Measurements from ENCODE around the gene SNAPC4. TPM values are rescaled to one million over a fixed set of nuclear protein-coding genes. Genes with fewer than 3 reads are reported as not detected.

Gene SNAPC4
- total and polyA plus RNA-seq, 4 donors: 6.8 to 12.4 (median 9.8) TPM

DNA sequence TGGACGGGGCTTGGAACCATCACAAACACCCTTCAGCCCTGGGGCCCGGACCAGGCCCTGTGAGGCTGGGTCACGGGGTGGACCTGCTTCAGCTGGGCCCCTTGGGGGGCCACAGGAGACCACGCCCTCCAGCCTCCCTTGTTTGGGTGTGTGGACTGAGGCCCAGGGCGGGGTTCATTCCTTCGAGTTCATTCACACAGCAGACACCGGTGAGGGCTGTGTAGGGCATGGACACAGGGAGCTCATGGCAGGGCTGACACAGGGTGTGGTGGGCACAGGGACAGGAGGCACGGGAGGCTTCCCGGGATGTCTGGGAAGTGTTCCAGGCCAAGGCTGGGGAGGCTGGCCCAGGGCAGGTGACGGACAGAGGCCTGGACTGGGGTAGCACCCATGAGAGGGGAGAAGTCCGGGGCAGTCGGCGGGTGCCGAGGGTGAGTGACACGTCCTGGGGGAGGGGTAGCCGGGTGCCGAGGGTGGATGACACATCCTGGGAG is 45.3 kb downstream of the SNAPC4 start:
- Histone ChIP-seq H3K27ac (ENCODE audit: low read depth in 1 of 2, low read length in 1 of 2) (peak overlapping the region; percentile 15 to 85), H3K4me1 (ENCODE audit: control insufficient read depth in 5 of 5, insufficient read depth in 5 of 5, low read length in 5 of 5) (peaks cover 0 to 20% (median 4%) of the 10 kb centered on the region in 5 donors), H3K9me3 (ENCODE audit: control insufficient read depth in 4 of 4, insufficient read depth in 3 of 4, low read length in 3 of 4) (no peaks in the 10 kb centered on the region), H3K36me3 (ENCODE audit: control insufficient read depth in 4 of 4, insufficient read depth in 4 of 4, low read length in 4 of 4) (peaks cover 0 to 27% (median 0%) of the 10 kb centered on the region in 4 donors), H3K9ac (ENCODE audit: insufficient read depth in 1 of 2, low read length in 2 of 2) (no peak overlapping the region), H3K27me3 (ENCODE audit: control insufficient read depth in 3 of 3, insufficient read depth in 3 of 3, low read length in 2 of 3) (no peaks in the 10 kb centered on the region), H3K4me3 (no peak overlapping the region)
- DNase-seq (no peak), ATAC-seq (ENCODE audit: insufficient read depth, low FRiP score) (no peak)
- TF ChIP-seq, protein P1, sequence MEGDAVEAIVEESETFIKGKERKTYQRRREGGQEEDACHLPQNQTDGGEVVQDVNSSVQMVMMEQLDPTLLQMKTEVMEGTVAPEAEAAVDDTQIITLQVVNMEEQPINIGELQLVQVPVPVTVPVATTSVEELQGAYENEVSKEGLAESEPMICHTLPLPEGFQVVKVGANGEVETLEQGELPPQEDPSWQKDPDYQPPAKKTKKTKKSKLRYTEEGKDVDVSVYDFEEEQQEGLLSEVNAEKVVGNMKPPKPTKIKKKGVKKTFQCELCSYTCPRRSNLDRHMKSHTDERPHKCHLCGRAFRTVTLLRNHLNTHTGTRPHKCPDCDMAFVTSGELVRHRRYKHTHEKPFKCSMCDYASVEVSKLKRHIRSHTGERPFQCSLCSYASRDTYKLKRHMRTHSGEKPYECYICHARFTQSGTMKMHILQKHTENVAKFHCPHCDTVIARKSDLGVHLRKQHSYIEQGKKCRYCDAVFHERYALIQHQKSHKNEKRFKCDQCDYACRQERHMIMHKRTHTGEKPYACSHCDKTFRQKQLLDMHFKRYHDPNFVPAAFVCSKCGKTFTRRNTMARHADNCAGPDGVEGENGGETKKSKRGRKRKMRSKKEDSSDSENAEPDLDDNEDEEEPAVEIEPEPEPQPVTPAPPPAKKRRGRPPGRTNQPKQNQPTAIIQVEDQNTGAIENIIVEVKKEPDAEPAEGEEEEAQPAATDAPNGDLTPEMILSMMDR (IDR thresholded peaks at IDR 0.05; ENCODE audit: control extremely low read depth, extremely low read depth): no peak
- WGBS, 2 donors: 55 to 74% methylated on average over 15 to 17 of the region's 17 CpGs

DNA sequence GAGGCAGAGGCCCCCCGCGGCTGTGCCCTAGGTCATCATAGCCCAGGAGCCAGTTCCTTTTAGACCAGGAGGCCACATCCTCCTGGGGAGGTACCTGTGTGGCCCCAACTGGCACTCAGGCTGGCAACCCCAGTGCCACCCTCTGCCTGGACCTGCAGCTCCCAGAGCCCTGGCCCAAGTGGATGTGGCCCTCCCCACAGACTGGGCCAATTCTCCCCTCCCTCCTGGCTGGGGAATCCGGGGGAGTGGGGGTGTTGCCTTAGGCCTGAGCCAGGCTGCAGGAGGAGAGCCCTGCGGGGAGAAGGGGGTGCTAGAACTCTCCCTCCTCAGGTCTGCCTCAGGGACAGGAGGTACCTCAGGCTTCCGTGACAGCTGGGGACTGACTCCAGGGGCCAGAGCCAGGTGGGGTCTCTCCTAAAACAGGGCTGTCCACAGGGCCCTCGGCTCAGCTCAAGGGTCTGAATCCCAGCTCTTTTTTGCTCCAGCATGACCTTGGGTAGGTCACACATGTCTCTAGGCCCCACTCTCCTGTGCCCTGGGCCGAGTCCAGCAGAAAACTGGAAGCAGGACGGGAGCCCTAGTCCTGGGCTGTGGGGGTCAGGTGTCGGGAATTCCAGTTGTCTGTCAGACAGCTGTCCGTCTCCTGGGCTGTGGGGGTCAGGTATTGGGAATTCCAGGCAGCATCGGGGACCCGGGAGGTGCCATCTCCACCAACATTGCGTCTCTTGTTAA is 46.0 kb downstream of the SNAPC4 start:
- 76 to 83% methylated on average over 13 of the region's 13 CpGs for WGBS, 2 donors
- Histone ChIP-seq H3K27ac (ENCODE audit: low read depth in 1 of 2, low read length in 1 of 2) (peak overlapping the region in 1 of 2 donors; percentile 85), H3K9ac (ENCODE audit: insufficient read depth in 1 of 2, low read length in 2 of 2) (no peak overlapping the region), H3K9me3 (ENCODE audit: control insufficient read depth in 4 of 4, insufficient read depth in 3 of 4, low read length in 3 of 4) (no peaks in the 10 kb centered on the region), H3K36me3 (ENCODE audit: control insufficient read depth in 4 of 4, insufficient read depth in 4 of 4, low read length in 4 of 4) (peaks cover 0 to 27% (median 0%) of the 10 kb centered on the region in 4 donors), H3K4me3 (no peak overlapping the region), H3K27me3 (ENCODE audit: control insufficient read depth in 3 of 3, insufficient read depth in 3 of 3, low read length in 2 of 3) (no peaks in the 10 kb centered on the region), H3K4me1 (ENCODE audit: control insufficient read depth in 5 of 5, insufficient read depth in 5 of 5, low read length in 5 of 5) (peaks cover 0 to 20% (median 4%) of the 10 kb centered on the region in 5 donors)
- TF ChIP-seq, protein P1 (IDR thresholded peaks at IDR 0.05; ENCODE audit: control extremely low read depth, extremely low read depth): no peak
- DNase-seq (no peak), ATAC-seq (ENCODE audit: insufficient read depth, low FRiP score) (no peak)

DNA sequence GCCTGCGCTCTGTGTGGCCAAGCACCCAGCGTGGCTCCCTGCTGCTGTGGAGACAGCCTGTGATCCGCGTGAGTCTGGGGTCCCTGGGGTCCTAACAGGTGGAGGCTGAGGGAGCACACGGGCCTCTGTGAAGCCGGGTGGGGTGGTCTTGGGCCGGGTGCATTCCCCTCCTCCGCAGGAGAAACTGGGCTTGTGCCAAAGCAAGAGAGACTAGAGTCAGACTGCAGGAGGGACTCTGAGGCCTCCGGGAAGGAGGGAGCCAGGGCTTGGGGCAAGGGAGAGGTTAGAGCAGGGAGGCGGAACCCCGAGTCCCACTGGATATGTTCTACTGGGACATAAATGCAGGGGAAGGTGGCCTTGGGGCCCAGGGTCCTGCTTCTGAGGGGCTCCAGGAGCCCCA is 46.9 kb downstream of the SNAPC4 start:
- ATAC-seq (ENCODE audit: insufficient read depth, low FRiP score) (no peak), DNase-seq (no peak)
- TF ChIP-seq, protein P1 (IDR thresholded peaks at IDR 0.05; ENCODE audit: control extremely low read depth, extremely low read depth): no peak
- H3K36me3 ChIP-seq (ENCODE audit: control insufficient read depth in 4 of 4, insufficient read depth in 4 of 4, low read length in 4 of 4): peaks cover 0 to 26% (median 0%) of the 10 kb centered on the region in 4 donors
- H3K27me3 ChIP-seq (ENCODE audit: control insufficient read depth in 3 of 3, insufficient read depth in 3 of 3, low read length in 2 of 3): no peaks in the 10 kb centered on the region
- no peak overlapping the region for H3K9ac ChIP-seq (ENCODE audit: insufficient read depth in 1 of 2, low read length in 2 of 2)
- H3K4me3 ChIP-seq: no peak overlapping the region
- H3K27ac ChIP-seq (ENCODE audit: low read depth in 1 of 2, low read length in 1 of 2): peak overlapping the region in 1 of 2 donors; percentile 85
- H3K9me3 ChIP-seq (ENCODE audit: control insufficient read depth in 4 of 4, insufficient read depth in 3 of 4, low read length in 3 of 4): no peaks in the 10 kb centered on the region
- H3K4me1 ChIP-seq (ENCODE audit: control insufficient read depth in 5 of 5, insufficient read depth in 5 of 5, low read length in 5 of 5): peaks cover 0 to 20% (median 4%) of the 10 kb centered on the region in 5 donors
- 73 to 85% methylated on average over 11 of the region's 11 CpGs for WGBS, 2 donors

Data from lung (tissue), 12 donors.